ENCODE measurements around the gene PCDH9. TPM values are rescaled to one million over a fixed set of nuclear protein-coding genes. Genes with fewer than 3 reads are reported as not detected.

The PCDH9 gene
- total and polyA plus RNA-seq, 2 of the 4 experiments (the other 2 are of a cell fraction): 2.2 to 10.2 TPM

- no peak overlapping the region for H3K27ac ChIP-seq (ENCODE audit: insufficient read depth, low read length)
- no peak overlapping the region for H2BK5ac ChIP-seq (ENCODE audit: low read depth, low read length, poor library complexity, severe bottlenecking)
- H3K9me3 ChIP-seq (ENCODE audit: control insufficient read depth, insufficient read depth, low read length): no peaks in the 10 kb centered on the region
- H3K23ac ChIP-seq (ENCODE audit: low read depth, low read length): no peak overlapping the region
- no peak overlapping the region for H4K8ac ChIP-seq (ENCODE audit: low read depth in 2 of 2, low read length in 2 of 2)
- no peak overlapping the region for H2BK15ac ChIP-seq (ENCODE audit: low read depth, low read length)
- no peak overlapping the region for H2BK120ac ChIP-seq (ENCODE audit: low read depth, low read length)
- in situ Hi-C loops (cut with MboI; ENCODE audit: low sequenced_read_pairs): no loop called here
- dilution Hi-C loops (cut with HindIII; ENCODE audit: low sequenced_read_pairs, unreplicated experiment): no loop called here
- no peaks in the 10 kb centered on the region for H3K79me1 ChIP-seq (ENCODE audit: low read depth in 1 of 2, low read length in 2 of 2)
- H3K14ac ChIP-seq (replicated peaks; ENCODE audit: low read depth, low read length): no peak overlapping the region
- H2AFZ ChIP-seq (replicated peaks; ENCODE audit: low read length, poor library complexity): no peak overlapping the region
- no peak overlapping the region for H3K56ac ChIP-seq (ENCODE audit: extremely low read depth, insufficient read depth, low read length)
- H3K27me3 ChIP-seq (ENCODE audit: control insufficient read depth, insufficient read depth, low read length): no peaks in the 10 kb centered on the region
- no peak overlapping the region for H3K9ac ChIP-seq (ENCODE audit: low read depth, low read length)
- ChIA-PET POLR2A (ENCODE audit: unreplicated experiment) (no interaction called here), CTCF (no interaction called here)
- no peaks in the 10 kb centered on the region for H3K36me3 ChIP-seq (ENCODE audit: control insufficient read depth, insufficient read depth, low read length)
- H3K4me1 ChIP-seq (ENCODE audit: control insufficient read depth, insufficient read depth, low read length): no peaks in the 10 kb centered on the region; the same call in 1 of the 2 replicates
- H3K18ac ChIP-seq (ENCODE audit: low read depth, low read length): no peak overlapping the region
- TF ChIP-seq CHD1 (IDR thresholded peaks at IDR 0.05; ENCODE audit: low read depth, low read length) (no peak), CEBPB (IDR thresholded peaks at IDR 0.05; ENCODE audit: low read depth, low read length) (no peak), MXI1 (IDR thresholded peaks at IDR 0.05; ENCODE audit: borderline replicate concordance, low read depth, low read length) (no peak), POLR2A (IDR thresholded peaks at IDR 0.05; ENCODE audit: low read depth, low read length) (no peak), MAZ (IDR thresholded peaks at IDR 0.05; ENCODE audit: borderline replicate concordance, low read depth, low read length) (no peak), RFX5 (IDR thresholded peaks at IDR 0.05; ENCODE audit: low read depth, low read length) (no peak), RAD21 (IDR thresholded peaks at IDR 0.05; ENCODE audit: low read length) (no peak), CTCF (conservative IDR thresholded peaks at IDR 0.05; ENCODE audit: low read depth, low read length) (no peak), BHLHE40 (IDR thresholded peaks at IDR 0.05; ENCODE audit: low read depth, low read length) (no peak), MAFK (IDR thresholded peaks at IDR 0.05; ENCODE audit: low read depth, low read length) (no peak), RCOR1 (IDR thresholded peaks at IDR 0.05; ENCODE audit: insufficient replicate concordance, low read length) (no peak), NFE2L2 (IDR thresholded peaks at IDR 0.05; ENCODE audit: low read depth, low read length) (no peak), SMC3 (IDR thresholded peaks at IDR 0.05; ENCODE audit: low read depth, low read length) (no peak), FOS (IDR thresholded peaks at IDR 0.05; ENCODE audit: low read depth, low read length) (no peak)
- TF ChIP-seq, protein P1, sequence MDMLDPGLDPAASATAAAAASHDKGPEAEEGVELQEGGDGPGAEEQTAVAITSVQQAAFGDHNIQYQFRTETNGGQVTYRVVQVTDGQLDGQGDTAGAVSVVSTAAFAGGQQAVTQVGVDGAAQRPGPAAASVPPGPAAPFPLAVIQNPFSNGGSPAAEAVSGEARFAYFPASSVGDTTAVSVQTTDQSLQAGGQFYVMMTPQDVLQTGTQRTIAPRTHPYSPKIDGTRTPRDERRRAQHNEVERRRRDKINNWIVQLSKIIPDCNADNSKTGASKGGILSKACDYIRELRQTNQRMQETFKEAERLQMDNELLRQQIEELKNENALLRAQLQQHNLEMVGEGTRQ (IDR thresholded peaks at IDR 0.05; ENCODE audit: low read depth, low read length): no peak
- TF ChIP-seq, protein P2, sequence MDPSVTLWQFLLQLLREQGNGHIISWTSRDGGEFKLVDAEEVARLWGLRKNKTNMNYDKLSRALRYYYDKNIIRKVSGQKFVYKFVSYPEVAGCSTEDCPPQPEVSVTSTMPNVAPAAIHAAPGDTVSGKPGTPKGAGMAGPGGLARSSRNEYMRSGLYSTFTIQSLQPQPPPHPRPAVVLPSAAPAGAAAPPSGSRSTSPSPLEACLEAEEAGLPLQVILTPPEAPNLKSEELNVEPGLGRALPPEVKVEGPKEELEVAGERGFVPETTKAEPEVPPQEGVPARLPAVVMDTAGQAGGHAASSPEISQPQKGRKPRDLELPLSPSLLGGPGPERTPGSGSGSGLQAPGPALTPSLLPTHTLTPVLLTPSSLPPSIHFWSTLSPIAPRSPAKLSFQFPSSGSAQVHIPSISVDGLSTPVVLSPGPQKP (IDR thresholded peaks at IDR 0.05; ENCODE audit: borderline replicate concordance, low read depth, low read length): no peak
- no peak overlapping the region for H3K4me2 ChIP-seq (ENCODE audit: low read depth, low read length)
- no peak overlapping the region for H3K4ac ChIP-seq (ENCODE audit: low read depth, low read length)
- H2AK9ac ChIP-seq (replicated peaks; ENCODE audit: low read depth, low read length, poor library complexity): no peak overlapping the region
- no peaks in the 10 kb centered on the region for H3K9me1 ChIP-seq (ENCODE audit: insufficient read depth, low read length)
- ATAC-seq (ENCODE audit: low read depth) (no peak), DNase-seq (no peak)
- no peak overlapping the region for H4K5ac ChIP-seq (ENCODE audit: low read depth, low read length)
- no peaks in the 10 kb centered on the region for H4K20me1 ChIP-seq (ENCODE audit: insufficient read depth, low read length)
- H2BK20ac ChIP-seq (ENCODE audit: low read depth, low read length): no peak overlapping the region
- intact Hi-C loops (cut with micrococcal nuclease): no loop called here
- no CpG with 5 or more reads among the region's 4 CpGs for WGBS, 2 experiments (ENCODE audit: extremely low coverage in 2 of 2, insufficient read length in 1 of 2)
- no peak overlapping the region for H2AK5ac ChIP-seq (ENCODE audit: low read depth, low read length)
- H3K4me3 ChIP-seq (ENCODE audit: insufficient read depth, low read depth, low read length): no peak overlapping the region
- no peak overlapping the region for H4K91ac ChIP-seq (ENCODE audit: insufficient read depth, low read depth, low read length)
- BruUV-seq (replicated peaks): no TSS peak
Observed at GRCh38 chr13:66911411-66911939, 318.7 kb downstream of the PCDH9 start.

Measured in IMR-90 (cell line).